HEK293 (cell line): ENCODE measurements around the gene TMCC2.

Source experiments
- CTCF ChIA-PET: fragments of 350-600 bp; formaldehyde crosslinking; extraction: SDS; loops from one replicate; lab custom pipeline; 2021; ENCODE audit warnings: antibody characterized with exemption; lab: Yijun Ruan, JAX
- POLR2A ChIA-PET: fragments of 300-600 bp; formaldehyde crosslinking; extraction: SDS; loops from one replicate; lab custom pipeline; 2020; ENCODE audit warnings: antibody characterized with exemption, inconsistent platforms; lab: Yijun Ruan, JAX
- H3K27ac ChIP-seq: fragments of 200-500 bp; sonication (Bioruptor generic); 2 replicates; pipeline ENCODE4 v1.5.1; 2014; ENCODE audit warnings: low read depth, low read length, control low read depth, inconsistent platforms; ENCODE audit errors: extremely low read depth
- H3K36me3 ChIP-seq, 2 experiments: fragments of 200-500 bp in 1 of 2; sonication (Bioruptor generic) in 1 of 2; 1 replicate in 1 of 2; 2 replicates in 1 of 2; pipeline ENCODE4 v1.5.1; 2014 to 2017; ENCODE audit warnings: inconsistent platforms in 2 of 2, low read length in 2 of 2; ENCODE audit not compliant: control insufficient read depth in 2 of 2, insufficient read depth in 1 of 2
- H3K4me1 ChIP-seq: fragments of 200-500 bp; sonication (Bioruptor generic); 2 replicates; pipeline ENCODE4 v1.5.1; 2014; ENCODE audit warnings: mild to moderate bottlenecking, low read length, inconsistent platforms; ENCODE audit not compliant: control insufficient read depth, insufficient read depth
- H3K4me3 ChIP-seq: 2 replicates; pipeline ENCODE4 v1.5.1; 2011; ENCODE audit warnings: low read depth, mild to moderate bottlenecking, control low read depth, low read length, moderate library complexity
- H3K9me3 ChIP-seq: fragments of 200-500 bp; sonication (Bioruptor generic); 2 replicates; pipeline ENCODE4 v1.5.1; 2014; ENCODE audit warnings: low read depth, low read length, inconsistent platforms; ENCODE audit not compliant: control insufficient read depth, insufficient read depth
- EGR2 ChIP-seq: fragments of 450-650 bp; formaldehyde crosslinking; IDR thresholded peaks from 2 replicates; pipeline ENCODE4 v1.5.1; 2016; ENCODE audit warnings: low read depth, missing biosample characterization, missing genetic modification characterization
- GLI2 ChIP-seq: fragments of 450-650 bp; formaldehyde crosslinking; IDR thresholded peaks from 2 replicates; pipeline ENCODE4; 2017; ENCODE audit warnings: missing biosample characterization, missing genetic modification characterization, low read depth, borderline replicate concordance
- GLIS1 ChIP-seq: fragments of 450-650 bp; formaldehyde crosslinking; IDR thresholded peaks from 2 replicates; pipeline ENCODE4 v1.5.1; 2016; ENCODE audit warnings: missing biosample characterization, missing genetic modification characterization
- OSR2 ChIP-seq: fragments of 450-650 bp; formaldehyde crosslinking; IDR thresholded peaks from 2 replicates; pipeline ENCODE4 v1.5.1; 2016; ENCODE audit warnings: missing biosample characterization, missing genetic modification characterization
- PRDM1 ChIP-seq: fragments of 450-650 bp; formaldehyde crosslinking; IDR thresholded peaks from 2 replicates; pipeline ENCODE4; 2016; ENCODE audit warnings: missing biosample characterization, missing genetic modification characterization
- SETDB1 ChIP-seq: IDR thresholded peaks from one replicate; pipeline ENCODE4 v1.6.1; 2017; ENCODE audit warnings: mild to moderate bottlenecking, low read length, moderate library complexity, mixed read lengths; ENCODE audit not compliant: insufficient read length
- ZBTB17 ChIP-seq: fragments of 450-650 bp; formaldehyde crosslinking; IDR thresholded peaks from 2 replicates; pipeline ENCODE4 v1.5.1; 2016; ENCODE audit warnings: missing biosample characterization, missing genetic modification characterization
- ZFP41 ChIP-seq: fragments of 450-650 bp; formaldehyde crosslinking; IDR thresholded peaks from 2 replicates; pipeline ENCODE4 v1.5.1; 2016; ENCODE audit warnings: missing biosample characterization, missing genetic modification characterization, borderline replicate concordance
- ZNF112 ChIP-seq: fragments of 450-650 bp; formaldehyde crosslinking; IDR thresholded peaks from 2 replicates; pipeline ENCODE4 v1.5.0; 2017; ENCODE audit warnings: missing biosample characterization, missing genetic modification characterization
- ZNF114 ChIP-seq: fragments of 450-650 bp; formaldehyde crosslinking; IDR thresholded peaks from 2 replicates; pipeline ENCODE4 v1.5.0; 2017; ENCODE audit warnings: missing biosample characterization, missing genetic modification characterization
- ZNF2 ChIP-seq: fragments of 450-650 bp; formaldehyde crosslinking; IDR thresholded peaks from 2 replicates; pipeline ENCODE4 v1.5.1; 2016; ENCODE audit warnings: missing biosample characterization, missing genetic modification characterization
- ZNF280C ChIP-seq: fragments of 450-650 bp; formaldehyde crosslinking; IDR thresholded peaks from 2 replicates; pipeline ENCODE4 v1.5.1; 2016; ENCODE audit warnings: missing biosample characterization, missing genetic modification characterization
- ZNF354C ChIP-seq: fragments of 450-650 bp; formaldehyde crosslinking; IDR thresholded peaks from 2 replicates; pipeline ENCODE4 v1.5.1; 2016; ENCODE audit warnings: missing biosample characterization, missing genetic modification characterization, low read depth, borderline replicate concordance
- ZNF529 ChIP-seq: fragments of 450-650 bp; formaldehyde crosslinking; IDR thresholded peaks from 2 replicates; pipeline ENCODE4 v1.5.1; 2017; ENCODE audit warnings: missing genetic modification characterization, missing biosample characterization; ENCODE audit not compliant: insufficient replicate concordance
- ZNF555 ChIP-seq: fragments of 450-650 bp; formaldehyde crosslinking; conservative IDR thresholded peaks from 2 replicates; pipeline ENCODE4 v1.5.1; 2017; ENCODE audit warnings: missing biosample characterization, mild to moderate bottlenecking, missing genetic modification characterization, inconsistent platforms
- ZNF623 ChIP-seq: fragments of 450-650 bp; formaldehyde crosslinking; IDR thresholded peaks from 2 replicates; pipeline ENCODE4 v1.5.1; 2016; ENCODE audit warnings: missing biosample characterization, missing genetic modification characterization
- ZNF629 ChIP-seq: fragments of 450-650 bp; formaldehyde crosslinking; IDR thresholded peaks from 2 replicates; pipeline ENCODE4 v1.5.1; 2017; ENCODE audit warnings: missing biosample characterization, missing genetic modification characterization
- ZNF670 ChIP-seq: fragments of 450-650 bp; formaldehyde crosslinking; IDR thresholded peaks from 2 replicates; pipeline ENCODE4 v1.5.1; 2016; ENCODE audit warnings: missing biosample characterization, missing genetic modification characterization, low read depth
- ZNF843 ChIP-seq: fragments of 450-650 bp; formaldehyde crosslinking; IDR thresholded peaks from 2 replicates; pipeline ENCODE4 v1.5.1; 2016; ENCODE audit warnings: missing biosample characterization, missing genetic modification characterization
- ZSCAN30 ChIP-seq: fragments of 450-650 bp; IDR thresholded peaks from 2 replicates; pipeline ENCODE4 v1.5.1; 2018; ENCODE audit warnings: missing biosample characterization, mild to moderate bottlenecking, missing genetic modification characterization, moderate library complexity
- TF ChIP-seq, protein P1 (sequence below): fragments of 450-650 bp; formaldehyde crosslinking; IDR thresholded peaks from 2 replicates; pipeline ENCODE4 v1.5.1; 2017; ENCODE audit warnings: missing biosample characterization, missing genetic modification characterization
- TF ChIP-seq, protein P2 (sequence below): fragments of 450-650 bp; formaldehyde crosslinking; IDR thresholded peaks from 2 replicates; pipeline ENCODE4 v1.5.1; 2016; ENCODE audit warnings: missing biosample characterization, missing genetic modification characterization

The TMCC2 gene

GRCh38 chr1:205273551-205273982 lies 45.8 kb downstream of the TMCC2 start (continued):
- TF ChIP-seq ZNF529 (no peak), GLIS1 (tag by site-specific recombination) (peak; percentile 41; the same call in 1 of the 2 replicates), SETDB1 (no peak), ZNF623 (tag by site-specific recombination) (no peak), ZFP41 (tag by site-specific recombination) (no peak), ZNF112 (tag by site-specific recombination) (no peak), PRDM1 (tag by site-specific recombination) (0 out of 2 replicates have a peak, but pooled peaks have one; percentile 25), GLI2 (tag by site-specific recombination) (no peak), ZSCAN30 (tag by site-specific recombination) (no peak), ZNF114 (tag by site-specific recombination) (no peak), ZNF843 (tag by site-specific recombination) (no peak), OSR2 (tag by site-specific recombination) (no peak), ZNF555 (tag by site-specific recombination) (no peak), ZNF280C (tag by site-specific recombination) (no peak), ZNF2 (tag by site-specific recombination) (peak; percentile 77), ZNF670 (tag by site-specific recombination) (no peak), ZNF354C (tag by site-specific recombination) (no peak), ZBTB17 (peak; percentile 72; the same call in 1 of the 2 replicates)
- TF ChIP-seq, protein P1, sequence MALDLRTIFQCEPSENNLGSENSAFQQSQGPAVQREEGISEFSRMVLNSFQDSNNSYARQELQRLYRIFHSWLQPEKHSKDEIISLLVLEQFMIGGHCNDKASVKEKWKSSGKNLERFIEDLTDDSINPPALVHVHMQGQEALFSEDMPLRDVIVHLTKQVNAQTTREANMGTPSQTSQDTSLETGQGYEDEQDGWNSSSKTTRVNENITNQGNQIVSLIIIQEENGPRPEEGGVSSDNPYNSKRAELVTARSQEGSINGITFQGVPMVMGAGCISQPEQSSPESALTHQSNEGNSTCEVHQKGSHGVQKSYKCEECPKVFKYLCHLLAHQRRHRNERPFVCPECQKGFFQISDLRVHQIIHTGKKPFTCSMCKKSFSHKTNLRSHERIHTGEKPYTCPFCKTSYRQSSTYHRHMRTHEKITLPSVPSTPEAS (tag by site-specific recombination): no peak
- TF ChIP-seq, protein P2, sequence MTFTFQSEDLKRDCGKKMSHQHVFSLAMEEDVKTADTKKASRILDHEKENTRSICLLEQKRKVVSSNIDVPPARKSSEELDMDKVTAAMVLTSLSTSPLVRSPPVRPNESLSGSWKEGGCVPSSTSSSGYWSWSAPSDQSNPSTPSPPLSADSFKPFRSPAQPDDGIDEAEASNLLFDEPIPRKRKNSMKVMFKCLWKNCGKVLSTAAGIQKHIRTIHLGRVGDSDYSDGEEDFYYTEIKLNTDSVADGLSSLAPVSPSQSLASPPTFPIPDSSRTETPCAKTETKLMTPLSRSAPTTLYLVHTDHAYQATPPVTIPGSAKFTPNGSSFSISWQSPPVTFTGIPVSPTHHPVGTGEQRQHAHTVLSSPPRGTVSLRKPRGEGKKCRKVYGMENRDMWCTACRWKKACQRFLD (tag by site-specific recombination): no peak
- TF ChIP-seq, all 188 proteins: peak for 8

DNA sequence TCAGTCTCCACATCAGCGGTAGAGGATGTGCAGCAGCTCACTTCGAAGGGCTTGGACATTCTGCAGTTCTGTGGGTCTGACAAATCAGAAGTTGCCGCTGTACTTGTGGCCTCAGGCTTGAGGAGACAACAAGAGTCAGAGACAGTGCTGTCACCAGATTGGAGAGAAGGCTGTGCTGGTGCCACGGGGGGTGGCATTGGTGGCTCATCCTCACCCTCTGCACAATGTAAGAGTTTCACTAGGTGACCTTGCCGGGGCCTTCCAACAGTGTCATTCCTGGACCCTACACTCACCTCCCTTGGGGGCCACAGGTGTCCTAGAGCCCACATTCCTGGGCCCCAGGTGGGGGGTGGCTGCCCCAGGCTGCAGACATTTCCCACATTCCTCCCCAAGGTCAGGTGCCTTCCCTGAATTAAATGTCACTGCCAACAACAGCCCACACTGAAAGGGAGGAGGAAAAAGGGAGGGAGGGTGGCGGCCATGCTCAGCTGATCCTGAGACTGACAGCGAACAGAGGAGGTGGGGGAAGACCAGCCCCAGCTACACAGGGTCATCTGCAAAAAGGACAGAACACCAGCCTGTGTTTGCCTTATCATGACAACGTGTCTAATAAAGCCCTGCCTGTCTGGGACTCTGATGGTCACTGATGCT lies 46.4 kb downstream of the TMCC2 start:
- POLR2A ChIA-PET: interaction anchor here (0.9 to 2.7 kb wide), 11 partner anchors 11 to 51 kb away, joined by 3 to 30 read pairs (median 5); partner anchors contain the start of gene NUAK2
- Histone ChIP-seq H3K4me1 (no peaks in the 10 kb centered on the region), H3K36me3 (peaks cover 0 to 14% of the 10 kb centered on the region in 2 experiments; a peak in 1 of 3 replicates), H3K27ac (no peak overlapping the region), H3K9me3 (no peaks in the 10 kb centered on the region), H3K4me3 (no peak overlapping the region)
- CTCF ChIA-PET: interaction anchor here (0.6 to 11.8 kb wide), 37 partner anchors 9 to 651 kb away, joined by 3 to 669 read pairs (median 6); partner anchors contain the start of gene NUAK2
- TF ChIP-seq EGR2 (tag by site-specific recombination) (peak; percentile 21; the same call in 1 of the 2 replicates), GLIS1 (tag by site-specific recombination) (peak; percentile 75), ZNF629 (no peak)
